Stomach (tissue), 9 donors: ENCODE results near the gene B3GAT1. TPM values are rescaled to one million over a fixed set of nuclear protein-coding genes. Genes with fewer than 3 reads are reported as not detected.

Source experiments
- DNase-seq, 2 donors: peaks; one replicate each; pipeline versions ENCODE4 v3.0.0 to v3.0.0-alpha.2; 2013 to 2019
- H3K27ac ChIP-seq, 5 donors: fragments of 200-600 bp in 4 of 5; sonication (generic) in 4 of 5; one replicate each; pipeline ENCODE4 v1.5.1; 2013 to 2019; ENCODE audit warnings: mild to moderate bottlenecking in 1 of 5, moderate library complexity in 1 of 5
- H3K27me3 ChIP-seq, 3 donors: fragments of 200-600 bp; sonication (generic); one replicate each; pipeline ENCODE4 v1.5.1; 2017 to 2019; ENCODE audit warnings: mixed run types in 1 of 3
- H3K36me3 ChIP-seq, 4 donors: fragments of 200-600 bp; sonication (generic); 1 replicate in 3 of 4; 2 replicates in 1 of 4; pipeline ENCODE4 v1.5.1; 2016 to 2019
- H3K4me1 ChIP-seq, 4 donors: fragments of 200-600 bp; sonication (generic); one replicate each; pipeline ENCODE4 v1.5.1; 2016 to 2019
- H3K4me3 ChIP-seq, 4 donors: fragments of 200-600 bp; sonication (generic) in 3 of 4; one replicate each; pipeline ENCODE4 v1.5.1; 2016 to 2019; ENCODE audit warnings: mild to moderate bottlenecking in 1 of 4
- H3K9me3 ChIP-seq, 4 donors: fragments of 200-600 bp; sonication (generic); one replicate each; pipeline ENCODE4 v1.5.1; 2016 to 2019
- CTCF ChIP-seq, 7 experiments: fragments of 450-650 bp in 4 of 7; fragments of 200-600 bp in 3 of 7; sonication (generic) in 3 of 7; IDR thresholded peaks; one replicate each; pipeline ENCODE4 v1.5.1; 2016 to 2019; ENCODE audit warnings: antibody characterized with exemption in 7 of 7, control low read depth in 2 of 7, mild to moderate bottlenecking in 1 of 7
- EP300 ChIP-seq: sonication (generic); formaldehyde crosslinking; IDR thresholded peaks from one replicate; pipeline ENCODE4 v1.6.1; 2017; ENCODE audit warnings: antibody characterized with exemption
- POLR2A ChIP-seq, 4 donors: fragments of 450-650 bp; IDR thresholded peaks; one replicate each; pipeline ENCODE4 v1.6.1; 2016; ENCODE audit warnings: antibody characterized with exemption in 4 of 4, control low read depth in 2 of 4, mild to moderate bottlenecking in 1 of 4, moderate library complexity in 1 of 4
- POLR2AphosphoS5 ChIP-seq, 3 donors: sonication (generic); formaldehyde crosslinking; IDR thresholded peaks; one replicate each; pipeline ENCODE4 v1.6.1; 2016; ENCODE audit warnings: antibody characterized with exemption in 3 of 3
- WGBS, 5 donors: extraction: QIAGEN DNeasy Blood & Tissue Kit in 3 of 5; methylation state at CpG; one replicate each; pipeline versions ENCODE4 v1.1.5 to v1.1.7; 2013 to 2018; 5-methylcytosine and 5-hydroxymethylcytosine counted together
- intact Hi-C: fragments of 100-400 bp; cut with DNase I; formaldehyde crosslinking; loops from one replicate; pipeline ENCODE4 v1.15.1; 2023; ENCODE audit warnings: low total_unique reads
- polyA plus RNA-seq, 3 donors: library from polyadenylated mRNA; stranded (reverse); fragments of 200-250 nt; gene quantifications; one replicate each; pipeline ENCODE4 v1.2.3, GENCODE V29; 2013
- total RNA-seq, 5 donors: library from RNA; depleted of rRNA; stranded (reverse); fragments of >200 nt; gene quantifications; one replicate each; pipeline versions ENCODE4 v1.1.0 to v1.2.3, GENCODE V29; 2014 to 2016
- donor health status: healthy with polysubstance abuse.
- donor health status: Bipolar disorder and iron deficiency.
- donor health status: healthy.

The B3GAT1 gene
- total and polyA plus RNA-seq, 8 donors: 5.3 to 34.4 (median 18.7) TPM; not detected in 2

GRCh38 chr11:134367781-134368180 lies 44.3 kb downstream of the B3GAT1 start:
- Histone ChIP-seq H3K4me3 (no peak overlapping the region), H3K9me3 (no peaks in the 10 kb centered on the region), H3K27me3 (peaks cover 0 to 13% (median 0%) of the 10 kb centered on the region in 3 donors), H3K36me3 (no peaks in the 10 kb centered on the region), H3K27ac (no peak overlapping the region), H3K4me1 (no peaks in the 10 kb centered on the region)
- intact Hi-C loops: no loop called here
- no peak for DNase-seq
- TF ChIP-seq EP300 (no peak), POLR2AphosphoS5 (IDR thresholded peaks at IDR 0.05) (no peak), POLR2A (IDR thresholded peaks at IDR 0.05) (no peak), CTCF (IDR thresholded peaks at IDR 0.05) (no peak)
- 90 to 94% (median 92%) methylated on average over 18 of the region's 18 CpGs for WGBS, 5 donors

GRCh38 chr11:134366254-134366653 lies 45.8 kb downstream of the B3GAT1 start:
- Histone ChIP-seq H3K27me3 (peaks cover 0 to 19% (median 0%) of the 10 kb centered on the region in 3 donors), H3K9me3 (no peaks in the 10 kb centered on the region), H3K4me3 (no peak overlapping the region), H3K36me3 (no peaks in the 10 kb centered on the region), H3K4me1 (no peaks in the 10 kb centered on the region), H3K27ac (no peak overlapping the region)
- intact Hi-C loops: no loop called here
- 62 to 79% (median 77%) methylated on average over 7 of the region's 7 CpGs for WGBS, 5 donors
- no peak for DNase-seq
- no peak for TF ChIP-seq EP300
- TF ChIP-seq POLR2AphosphoS5 (IDR thresholded peaks at IDR 0.05): no peak
- no peak for TF ChIP-seq POLR2A (IDR thresholded peaks at IDR 0.05)
- no peak for TF ChIP-seq CTCF (IDR thresholded peaks at IDR 0.05)

DNA sequence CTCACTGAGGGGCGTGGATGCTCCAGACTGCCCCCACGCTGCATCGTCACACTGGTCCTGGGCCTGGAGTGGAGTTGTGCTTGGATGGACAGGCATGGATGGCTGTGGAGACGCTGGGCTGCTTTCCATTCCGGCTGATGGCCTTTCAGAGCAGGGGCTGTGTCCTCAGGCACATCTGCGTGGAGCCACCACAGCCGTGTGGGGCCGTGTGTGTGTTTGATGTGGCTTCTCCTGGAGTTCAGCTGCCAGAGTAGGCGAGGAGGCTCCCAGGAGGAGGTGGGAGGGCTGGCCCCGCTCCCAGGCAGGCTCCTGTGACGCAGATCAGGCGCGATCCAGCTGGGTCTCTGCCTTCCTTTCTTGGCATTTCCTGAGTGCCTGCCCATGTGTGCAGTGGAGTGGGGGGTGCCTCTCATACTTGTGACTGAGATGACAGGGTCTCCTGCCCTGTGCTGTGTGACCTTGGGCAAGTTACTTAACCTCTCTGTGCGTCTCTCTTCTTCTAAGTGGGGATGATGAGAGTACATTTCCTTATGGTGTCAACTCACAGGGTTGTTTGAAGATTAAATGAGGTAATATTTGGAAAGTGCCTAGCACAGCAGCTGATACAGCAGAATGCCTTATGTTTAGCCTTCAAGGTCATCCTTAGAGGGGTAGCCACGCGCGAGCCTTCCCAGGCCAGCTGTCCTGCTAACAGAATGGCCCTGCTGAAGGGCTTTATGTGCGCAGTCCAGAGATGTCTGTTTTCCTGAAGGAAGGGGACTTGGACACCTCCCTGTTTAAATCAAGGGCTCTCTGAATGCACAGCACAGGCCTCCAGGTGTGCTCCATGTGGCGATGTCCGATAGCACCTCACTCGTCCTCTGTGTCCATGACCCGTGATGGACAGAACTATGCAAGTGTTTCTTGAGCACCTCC lies 46.8 kb downstream of the B3GAT1 start:
- H3K27ac ChIP-seq: no peak overlapping the region
- H3K4me3 ChIP-seq: no peak overlapping the region
- intact Hi-C loops: no loop called here
- H3K36me3 ChIP-seq: no peaks in the 10 kb centered on the region
- TF ChIP-seq CTCF (IDR thresholded peaks at IDR 0.05): no peak
- TF ChIP-seq EP300: no peak
- no peak for TF ChIP-seq POLR2AphosphoS5 (IDR thresholded peaks at IDR 0.05)
- TF ChIP-seq POLR2A (IDR thresholded peaks at IDR 0.05): no peak
- no peak for DNase-seq
- H3K9me3 ChIP-seq: no peaks in the 10 kb centered on the region
- WGBS, 5 donors: 70 to 77% (median 73%) methylated on average over 11 to 22 of the region's 22 CpGs
- H3K27me3 ChIP-seq: peaks cover 0 to 19% (median 0%) of the 10 kb centered on the region in 3 donors
- H3K4me1 ChIP-seq: peaks cover 0 to 5% (median 3%) of the 10 kb centered on the region in 4 donors

GRCh38 chr11:134364261-134364660 lies 47.8 kb downstream of the B3GAT1 start:
- Histone ChIP-seq H3K4me3 (no peak overlapping the region), H3K9me3 (no peaks in the 10 kb centered on the region), H3K27me3 (peaks cover 0 to 19% (median 0%) of the 10 kb centered on the region in 3 donors), H3K27ac (no peak overlapping the region), H3K4me1 (peaks cover 0 to 10% (median 6%) of the 10 kb centered on the region in 4 donors), H3K36me3 (no peaks in the 10 kb centered on the region)
- intact Hi-C loops: no loop called here
- WGBS, 5 donors: 81 to 95% (median 88%) methylated on average over 5 to 9 of the region's 9 CpGs
- no peak for DNase-seq
- TF ChIP-seq EP300 (no peak), POLR2AphosphoS5 (IDR thresholded peaks at IDR 0.05) (no peak), POLR2A (IDR thresholded peaks at IDR 0.05) (no peak), CTCF (IDR thresholded peaks at IDR 0.05) (no peak)
